ENCODE measurements around the gene KIF21B.

DNA sequence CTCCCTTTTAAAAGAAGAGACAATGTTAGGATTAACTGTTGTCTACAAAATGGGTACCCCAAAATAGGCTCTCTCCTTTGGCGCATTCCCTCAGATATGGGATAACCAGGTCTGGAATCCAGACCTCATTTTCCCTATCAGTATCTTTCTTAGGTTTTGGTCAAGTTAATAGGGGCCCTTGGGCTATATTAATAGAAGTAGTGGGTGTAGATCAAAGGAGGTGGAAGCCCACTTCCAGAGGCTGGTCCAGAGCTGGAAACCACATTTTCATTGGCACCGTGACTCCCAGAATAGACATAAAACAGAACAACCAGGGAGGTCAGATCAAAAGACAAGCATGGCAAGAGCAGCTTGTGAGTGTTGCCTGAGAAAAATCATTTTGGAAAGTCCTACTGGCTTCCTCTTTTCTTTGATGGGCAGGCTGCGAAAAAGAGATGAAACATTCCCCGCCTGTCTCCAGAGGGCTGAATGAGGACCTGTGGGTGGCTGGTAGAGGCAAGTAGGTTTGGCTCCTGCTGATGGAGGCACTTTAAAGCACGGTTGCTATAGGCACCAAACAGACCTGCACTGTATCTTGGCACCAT lies 25.8 kb upstream of the KIF21B start:
- no peak for TF ChIP-seq POLR2AphosphoS5 (IDR thresholded peaks at IDR 0.05; ENCODE audit: low read depth, low read length)
- TF ChIP-seq POLR2A (IDR thresholded peaks at IDR 0.05; ENCODE audit: low read depth, low read length) = no peak
